NCI-H1694 (cell line): ENCODE results near the gene ST6GALNAC3.

Experiments
- DNase-seq: peaks from one replicate; lab custom pipeline; 2025; lab: John Stamatoyannopoulos, UW

ST6GALNAC3 gene

DNA sequence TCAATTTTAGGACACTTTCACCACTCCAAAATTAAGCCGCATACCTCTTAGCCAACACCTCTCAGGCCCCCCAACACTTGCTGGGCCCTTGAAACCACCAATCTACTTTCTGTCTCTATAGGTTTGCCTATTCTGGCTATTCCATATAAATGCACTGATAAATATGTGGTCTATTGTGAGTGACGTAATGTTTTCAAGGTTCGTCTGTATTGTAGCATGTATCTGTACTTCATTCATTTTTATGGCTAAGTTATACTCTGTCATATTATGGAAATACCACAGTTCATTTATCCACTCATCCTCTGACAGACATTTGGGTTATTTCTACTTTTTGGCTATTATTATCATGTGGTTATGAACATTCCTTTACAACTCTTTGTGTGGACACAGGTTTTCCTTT is 432.8 kb downstream of the ST6GALNAC3 start:
- no peak for DNase-seq

DNA sequence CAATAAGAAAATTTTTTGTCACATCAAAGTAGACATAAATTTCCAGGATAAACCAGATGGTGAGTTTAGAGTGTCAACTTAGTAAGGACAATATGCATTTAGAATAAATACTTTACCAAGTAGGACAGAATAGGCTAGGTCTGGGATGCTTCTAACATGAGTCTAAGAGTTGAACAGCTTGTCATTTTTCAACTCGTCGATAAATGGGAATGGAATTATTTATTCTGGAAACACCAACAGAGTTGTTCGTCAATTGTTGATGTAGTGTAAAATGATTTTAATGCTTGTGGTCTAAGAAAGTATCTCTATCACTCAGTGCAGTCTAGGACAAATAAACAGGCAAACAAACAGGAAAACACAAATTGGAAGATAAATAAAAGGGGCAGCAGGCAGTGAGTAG is 434.3 kb downstream of the ST6GALNAC3 start:
- no peak for DNase-seq

GRCh38 chr1:76510672-76511557 is 436.4 kb downstream of the ST6GALNAC3 start:
- no peak for DNase-seq

DNA sequence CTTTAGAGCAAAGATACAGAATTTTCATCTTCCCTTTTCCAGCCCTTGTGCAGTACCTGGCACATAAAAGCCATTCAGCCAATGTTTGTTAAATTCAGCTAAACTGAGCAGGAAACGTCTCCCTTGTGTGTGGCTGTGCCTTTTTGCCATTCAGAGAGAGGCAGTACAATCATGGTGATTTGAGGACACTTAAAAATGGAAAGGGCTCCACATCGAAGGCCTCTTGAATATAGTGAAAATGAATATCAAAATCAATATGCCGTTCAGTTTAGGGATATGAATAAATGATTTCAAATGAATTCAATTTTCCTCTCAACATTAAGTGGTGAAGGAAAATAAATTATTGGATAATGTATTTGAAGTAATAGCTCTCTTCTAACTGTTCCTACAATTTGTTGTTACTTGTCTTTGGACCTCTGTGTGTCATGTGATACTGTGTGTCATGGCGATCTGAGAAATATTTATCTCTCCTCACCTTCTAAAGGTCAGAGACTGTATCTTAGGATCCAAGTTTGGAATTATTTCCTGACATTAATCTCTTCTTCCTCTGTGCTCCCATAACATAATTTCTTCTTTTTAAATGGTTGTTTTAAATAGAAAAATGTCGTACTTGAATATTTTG is 437.1 kb downstream of the ST6GALNAC3 start:
- no peak for DNase-seq

DNA sequence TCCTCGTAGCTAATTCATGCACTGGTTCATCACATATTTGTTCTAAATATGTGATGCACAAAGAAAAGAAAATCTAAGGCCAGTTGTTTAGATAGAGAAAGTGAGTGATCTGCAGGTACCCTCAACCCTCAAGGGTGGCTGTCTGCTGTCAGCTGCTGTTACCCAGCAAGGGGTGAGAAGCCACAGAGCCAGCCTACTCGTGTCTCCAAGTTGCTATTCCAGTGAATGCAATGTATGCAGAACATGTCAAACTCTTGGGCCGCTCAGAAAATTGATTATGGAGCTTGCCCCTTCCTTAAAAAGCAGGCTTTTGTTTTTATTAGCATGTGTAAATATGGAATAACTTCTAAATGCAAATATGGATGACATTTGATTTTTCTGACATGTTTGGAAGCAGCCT is 456.4 kb downstream of the ST6GALNAC3 start:
- DNase-seq: no peak

DNA sequence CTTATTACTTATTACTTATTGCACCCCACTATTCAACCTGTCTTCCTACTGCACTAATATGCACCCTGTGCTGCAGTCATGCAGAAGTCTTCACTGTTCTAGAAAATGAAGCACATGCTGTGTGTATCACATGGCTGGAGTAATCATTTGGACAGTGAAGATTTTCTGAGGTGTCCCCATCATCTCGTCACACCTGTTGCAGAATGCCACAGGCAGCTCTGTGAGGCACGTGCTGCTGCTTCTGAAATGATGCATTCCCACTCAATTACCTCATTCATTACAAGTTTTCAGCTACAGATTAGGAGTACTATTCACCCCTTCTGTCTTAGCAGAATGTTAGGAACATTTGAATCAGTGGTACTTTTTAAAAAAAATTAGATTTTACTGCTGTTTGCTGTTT is 467.1 kb downstream of the ST6GALNAC3 start:
- no peak for DNase-seq

DNA sequence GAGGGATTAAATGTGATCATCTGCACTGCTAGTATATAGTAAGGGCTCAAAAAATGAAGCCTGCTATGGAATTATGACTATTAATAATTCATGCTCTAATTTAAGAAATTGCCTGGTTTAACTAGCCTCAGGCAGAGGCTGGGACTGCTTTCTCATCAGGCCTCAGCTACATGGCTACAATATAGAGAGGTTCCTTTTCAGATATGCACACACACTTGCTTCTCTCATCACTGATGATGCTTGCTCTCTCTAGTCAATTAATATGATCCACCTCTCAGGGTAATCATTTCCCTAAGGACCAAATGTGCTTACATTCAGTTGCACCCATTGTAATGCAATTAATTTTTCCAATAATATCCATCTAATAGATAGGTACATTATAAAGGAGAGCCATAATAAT is 467.8 kb downstream of the ST6GALNAC3 start:
- DNase-seq: no peak

DNA sequence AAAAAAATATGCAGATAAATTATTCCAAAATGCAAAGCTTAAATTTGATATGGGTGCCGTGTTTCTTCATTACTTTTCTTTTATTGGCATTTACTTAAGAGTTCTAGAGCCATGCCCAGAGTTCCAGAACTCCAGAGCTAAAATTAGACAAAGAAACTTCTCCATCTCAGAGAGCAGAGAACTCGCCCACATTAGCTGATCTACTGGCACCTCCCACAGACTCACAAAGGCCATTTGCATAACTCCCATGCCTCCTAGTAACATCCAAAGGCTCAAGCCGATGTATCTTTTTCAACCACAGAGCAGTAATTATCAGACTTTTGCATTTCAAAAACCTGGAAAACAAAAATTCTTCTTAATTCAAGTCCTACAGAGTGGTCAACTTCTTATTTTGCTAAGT is 468.9 kb downstream of the ST6GALNAC3 start:
- no peak for DNase-seq

DNA sequence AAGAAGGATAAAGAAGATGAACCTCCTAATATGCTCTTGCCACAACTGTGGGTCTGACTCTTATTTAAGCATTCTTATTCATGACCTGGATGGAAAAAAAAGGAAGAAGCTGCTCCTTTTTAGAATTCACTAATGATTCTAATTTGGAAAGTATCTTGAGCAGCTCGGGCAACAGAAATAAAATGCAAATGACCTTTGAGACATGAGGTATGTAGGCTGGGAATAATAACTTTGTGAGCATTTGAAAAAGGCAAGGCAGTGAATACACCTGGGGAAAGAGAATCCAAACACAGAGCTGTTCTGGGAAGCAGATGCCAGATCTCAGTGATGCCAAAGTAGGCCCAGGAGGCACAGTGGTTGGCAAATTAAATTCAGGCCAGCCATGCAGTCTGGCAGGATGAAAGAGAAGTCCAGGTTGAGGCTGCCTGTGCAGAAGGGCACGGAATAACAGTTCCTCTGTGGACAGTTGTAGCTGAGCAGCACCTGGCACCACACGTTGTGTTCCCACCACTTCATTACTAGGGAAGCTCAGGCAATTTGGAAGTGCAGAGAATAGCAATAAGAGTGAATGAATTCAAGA is 471.9 kb downstream of the ST6GALNAC3 start:
- DNase-seq: no peak

- no peak for DNase-seq
Measured at GRCh38 chr1:76547916-76548315, 473.4 kb downstream of the ST6GALNAC3 start.

- no peak for DNase-seq
Measured at GRCh38 chr1:76548513-76549100, 474.1 kb downstream of the ST6GALNAC3 start.

DNA sequence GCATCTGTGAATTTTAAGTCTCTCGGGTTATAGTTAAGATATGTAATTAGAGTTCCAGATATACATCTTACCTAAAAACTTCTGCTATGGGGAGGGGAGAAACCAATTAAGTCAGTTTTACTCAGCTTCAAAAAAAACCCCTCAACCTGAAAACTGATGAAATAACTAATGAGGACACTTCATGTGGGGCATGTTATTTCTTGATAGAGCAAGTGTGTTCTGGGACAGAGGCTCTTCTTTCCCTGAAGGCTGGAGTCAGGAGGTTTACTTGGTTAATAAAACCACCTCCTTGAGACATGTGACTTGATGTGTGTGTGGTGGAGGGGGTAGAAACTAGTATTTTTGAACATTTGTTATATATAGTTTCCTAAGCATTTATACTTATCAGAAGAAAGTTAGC is 479.7 kb downstream of the ST6GALNAC3 start:
- no peak for DNase-seq

DNA sequence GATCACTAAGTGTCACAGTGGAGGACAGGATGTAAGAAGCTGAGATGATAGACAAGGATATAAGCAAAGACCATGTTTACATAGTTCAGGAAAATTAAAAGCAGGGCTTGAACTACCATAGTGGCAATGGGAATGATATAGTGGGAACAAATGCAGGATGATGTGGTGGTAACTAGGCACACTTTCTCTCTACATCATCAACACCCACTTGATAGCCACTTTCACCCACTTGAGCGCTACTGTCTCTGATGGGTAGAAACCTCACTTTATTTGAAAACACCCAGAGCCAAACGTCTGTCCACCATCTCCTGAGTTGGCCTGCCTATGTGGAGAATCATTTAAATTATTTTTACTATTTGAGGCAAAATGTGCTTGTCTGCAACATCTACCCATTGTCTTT is 487.7 kb downstream of the ST6GALNAC3 start:
- no peak for DNase-seq

- no peak for DNase-seq
Measured at GRCh38 chr1:76568573-76569238, 494.2 kb downstream of the ST6GALNAC3 start.

- no peak for DNase-seq
Measured at GRCh38 chr1:76571248-76571647, 496.7 kb downstream of the ST6GALNAC3 start.

DNA sequence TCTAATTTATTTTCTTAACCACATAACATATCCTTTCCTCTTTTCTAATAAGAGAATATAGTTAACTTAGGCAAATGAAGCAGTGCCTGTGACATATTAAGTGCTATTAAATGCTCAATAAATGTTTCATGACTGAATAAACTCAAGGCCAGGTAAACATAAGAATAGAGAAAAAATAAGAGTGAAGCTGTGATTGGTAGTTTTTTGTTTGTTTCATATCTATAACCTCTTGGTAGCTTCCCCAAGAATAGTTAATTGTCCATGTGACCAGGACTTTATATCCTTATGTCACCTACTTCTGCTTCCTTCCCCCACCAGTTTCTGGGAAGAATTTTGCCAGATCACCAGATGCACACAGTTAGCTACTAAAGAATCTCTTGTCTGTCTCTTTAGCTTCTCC is 497.7 kb downstream of the ST6GALNAC3 start:
- DNase-seq: no peak

DNA sequence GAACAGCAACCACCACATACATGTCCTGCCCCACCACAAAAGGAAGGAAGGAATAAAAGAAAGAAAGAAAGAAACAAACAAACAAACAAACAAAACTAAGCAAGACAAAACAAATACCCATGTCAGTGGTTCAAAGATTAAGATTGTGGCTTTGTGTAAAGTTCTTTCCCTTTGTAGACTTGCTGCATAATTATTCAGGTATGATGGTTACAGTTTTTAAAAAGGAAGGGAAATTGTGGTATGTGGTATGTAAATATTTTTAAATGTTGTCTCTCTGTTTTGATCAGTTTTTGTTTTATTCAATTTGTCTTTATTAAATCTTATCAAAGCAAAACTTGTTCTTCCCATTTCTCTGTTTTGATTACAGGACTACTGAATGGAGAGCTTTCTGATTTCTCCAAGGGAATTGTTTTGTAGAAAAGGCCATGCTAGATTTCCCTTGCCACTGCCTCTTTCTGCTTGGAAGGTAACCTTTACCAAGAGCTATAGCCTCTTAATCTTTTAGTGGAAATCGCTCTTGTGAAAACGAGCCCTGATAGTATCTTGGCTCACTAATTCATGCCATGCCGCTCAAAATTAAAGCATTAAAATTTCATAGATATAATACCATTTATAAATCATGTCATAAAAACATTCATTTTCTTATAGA is 502.5 kb downstream of the ST6GALNAC3 start:
- no peak for DNase-seq

- peak; percentile 92 for DNase-seq
Measured at GRCh38 chr1:76577525-76578185, 503.1 kb downstream of the ST6GALNAC3 start.

- DNase-seq: no peak
Measured at GRCh38 chr1:76580206-76580605, 505.7 kb downstream of the ST6GALNAC3 start.

DNA sequence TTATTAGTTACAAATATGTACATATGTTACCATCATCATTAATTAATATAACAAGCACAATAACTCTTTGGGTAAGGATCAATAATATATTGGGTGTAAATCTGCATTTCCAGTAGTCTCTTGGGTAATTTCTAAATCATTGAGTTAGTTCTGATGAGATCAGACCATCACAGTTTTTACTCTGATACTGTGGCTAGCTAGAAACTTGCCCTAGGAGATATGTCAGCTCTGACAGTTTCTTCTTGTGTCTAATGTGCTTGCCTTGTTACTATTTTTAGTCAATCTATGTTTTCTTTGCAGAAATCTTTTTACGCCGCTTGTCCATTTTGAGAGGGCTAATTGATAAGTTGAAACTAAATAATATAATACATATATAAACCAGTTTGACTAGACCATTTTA is 507.2 kb downstream of the ST6GALNAC3 start:
- no peak for DNase-seq

DNA sequence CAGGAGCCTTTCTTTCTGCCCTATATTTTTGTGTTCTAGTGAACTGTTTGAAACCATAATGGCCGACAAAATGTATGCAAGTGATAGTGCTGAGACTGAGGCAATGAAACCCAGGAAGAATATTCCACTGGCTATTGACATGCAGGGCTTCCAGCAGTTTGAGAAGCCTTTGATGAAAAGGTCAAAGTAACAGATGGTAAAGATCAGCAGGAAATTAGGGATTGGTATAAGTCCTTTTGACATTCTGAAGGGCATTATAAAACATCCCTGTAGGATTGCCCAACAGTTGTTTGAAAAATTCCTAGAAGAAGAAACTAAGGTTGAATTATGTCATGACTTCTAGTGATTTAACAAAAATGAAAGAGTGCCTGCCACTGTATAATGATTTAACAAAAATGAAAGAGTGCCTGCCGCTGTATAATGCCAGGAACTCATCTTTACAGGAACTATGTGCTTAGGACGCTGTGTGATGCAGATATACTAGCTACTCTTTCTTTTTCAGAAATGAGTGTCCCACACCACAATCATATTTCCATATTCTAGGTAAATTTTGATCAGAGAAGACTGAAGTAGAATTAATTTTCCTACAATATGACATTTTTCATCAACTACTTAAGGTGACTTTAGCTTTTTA is 508.8 kb downstream of the ST6GALNAC3 start:
- no peak for DNase-seq
